ENCODE measurements around the gene SLC6A9.

SLC6A9 gene

GRCh38 chr1:43960798-43961197, 70.5 kb downstream of the SLC6A9 start:
- DNase-seq (ENCODE audit: extremely low read depth, low read depth), result no peak
- TF ChIP-seq CTCF (IDR thresholded peaks at IDR 0.05; ENCODE audit: low read depth, low read length), result no peak

GRCh38 chr1:43958351-43959255, 72.7 kb downstream of the SLC6A9 start:
- no peak for DNase-seq (ENCODE audit: extremely low read depth, low read depth)
- no peak for TF ChIP-seq CTCF (IDR thresholded peaks at IDR 0.05; ENCODE audit: low read depth, low read length)

GRCh38 chr1:43957407-43958040, 73.7 kb downstream of the SLC6A9 start:
- TF ChIP-seq CTCF (IDR thresholded peaks at IDR 0.05; ENCODE audit: low read depth, low read length), result no peak
- no peak for DNase-seq (ENCODE audit: extremely low read depth, low read depth)

GRCh38 chr1:43956234-43956633, 75.0 kb downstream of the SLC6A9 start:
- no peak for DNase-seq (ENCODE audit: extremely low read depth, low read depth)
- no peak for TF ChIP-seq CTCF (IDR thresholded peaks at IDR 0.05; ENCODE audit: low read depth, low read length)

GRCh38 chr1:43954036-43954435, 77.2 kb downstream of the SLC6A9 start:
- DNase-seq (ENCODE audit: extremely low read depth, low read depth), result no peak
- no peak for TF ChIP-seq CTCF (IDR thresholded peaks at IDR 0.05; ENCODE audit: low read depth, low read length)

GRCh38 chr1:43953361-43953760, 77.9 kb downstream of the SLC6A9 start:
- DNase-seq (ENCODE audit: extremely low read depth, low read depth), result no peak
- no peak for TF ChIP-seq CTCF (IDR thresholded peaks at IDR 0.05; ENCODE audit: low read depth, low read length)

- DNase-seq (ENCODE audit: extremely low read depth, low read depth), result no peak
- no peak for TF ChIP-seq CTCF (IDR thresholded peaks at IDR 0.05; ENCODE audit: low read depth, low read length)
Observed at GRCh38 chr1:43952731-43953346, 78.4 kb downstream of the SLC6A9 start.
